Kasumi-1 (cell line): Measurements from ENCODE around the gene SCAF11.
A peak's percentile ranks its signal among the peaks of the same experiment; 100 is the strongest.
"Not testable (repeated sequence)": the region's sequence is repeated elsewhere in the genome, so short reads cannot be mapped to it uniquely, and the experiment has no call there.

ENCODE experiments used
- DNase-seq, 2 experiments: peaks; one replicate each; lab custom pipeline; 2025; lab: John Stamatoyannopoulos, UW

The SCAF11 gene, protein sequence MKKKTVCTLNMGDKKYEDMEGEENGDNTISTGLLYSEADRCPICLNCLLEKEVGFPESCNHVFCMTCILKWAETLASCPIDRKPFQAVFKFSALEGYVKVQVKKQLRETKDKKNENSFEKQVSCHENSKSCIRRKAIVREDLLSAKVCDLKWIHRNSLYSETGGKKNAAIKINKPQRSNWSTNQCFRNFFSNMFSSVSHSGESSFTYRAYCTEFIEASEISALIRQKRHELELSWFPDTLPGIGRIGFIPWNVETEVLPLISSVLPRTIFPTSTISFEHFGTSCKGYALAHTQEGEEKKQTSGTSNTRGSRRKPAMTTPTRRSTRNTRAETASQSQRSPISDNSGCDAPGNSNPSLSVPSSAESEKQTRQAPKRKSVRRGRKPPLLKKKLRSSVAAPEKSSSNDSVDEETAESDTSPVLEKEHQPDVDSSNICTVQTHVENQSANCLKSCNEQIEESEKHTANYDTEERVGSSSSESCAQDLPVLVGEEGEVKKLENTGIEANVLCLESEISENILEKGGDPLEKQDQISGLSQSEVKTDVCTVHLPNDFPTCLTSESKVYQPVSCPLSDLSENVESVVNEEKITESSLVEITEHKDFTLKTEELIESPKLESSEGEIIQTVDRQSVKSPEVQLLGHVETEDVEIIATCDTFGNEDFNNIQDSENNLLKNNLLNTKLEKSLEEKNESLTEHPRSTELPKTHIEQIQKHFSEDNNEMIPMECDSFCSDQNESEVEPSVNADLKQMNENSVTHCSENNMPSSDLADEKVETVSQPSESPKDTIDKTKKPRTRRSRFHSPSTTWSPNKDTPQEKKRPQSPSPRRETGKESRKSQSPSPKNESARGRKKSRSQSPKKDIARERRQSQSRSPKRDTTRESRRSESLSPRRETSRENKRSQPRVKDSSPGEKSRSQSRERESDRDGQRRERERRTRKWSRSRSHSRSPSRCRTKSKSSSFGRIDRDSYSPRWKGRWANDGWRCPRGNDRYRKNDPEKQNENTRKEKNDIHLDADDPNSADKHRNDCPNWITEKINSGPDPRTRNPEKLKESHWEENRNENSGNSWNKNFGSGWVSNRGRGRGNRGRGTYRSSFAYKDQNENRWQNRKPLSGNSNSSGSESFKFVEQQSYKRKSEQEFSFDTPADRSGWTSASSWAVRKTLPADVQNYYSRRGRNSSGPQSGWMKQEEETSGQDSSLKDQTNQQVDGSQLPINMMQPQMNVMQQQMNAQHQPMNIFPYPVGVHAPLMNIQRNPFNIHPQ (N-terminal part only)

GRCh38 chr12:45990468-45991283, at the start of gene SCAF11:
SCAF11 (minus strand) TSS chr12:45990574; CDS start chr12:45964167, 26,407 bp downstream.
- DNase-seq = peak; percentile 98

GRCh38 chr12:46037066-46037465, 46.7 kb upstream of the SCAF11 start:
- DNase-seq = not testable (repeated sequence)

DNA sequence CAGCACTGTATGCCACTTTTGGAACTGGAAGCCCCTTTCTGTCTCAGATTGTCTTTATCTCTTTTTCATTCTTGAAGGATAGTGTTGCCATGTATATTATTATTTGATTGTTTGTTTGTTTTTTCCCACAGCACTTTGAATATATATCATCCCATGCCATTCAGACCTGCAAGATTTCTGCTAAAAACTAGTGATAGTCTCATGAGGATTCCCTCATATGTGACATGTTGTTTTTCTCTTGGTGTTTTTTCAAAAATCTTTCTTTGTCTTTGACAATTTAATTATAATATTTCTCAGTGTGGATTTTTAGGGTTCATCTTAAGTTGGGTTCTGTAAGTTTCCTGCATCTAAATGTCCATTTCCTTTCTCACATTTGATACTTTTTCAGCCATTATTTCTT, 36.8 kb upstream of the SCAF11 start:
- no peak for DNase-seq

- no peak for DNase-seq
Measured at GRCh38 chr12:46024099-46024498, 33.7 kb upstream of the SCAF11 start.

DNA sequence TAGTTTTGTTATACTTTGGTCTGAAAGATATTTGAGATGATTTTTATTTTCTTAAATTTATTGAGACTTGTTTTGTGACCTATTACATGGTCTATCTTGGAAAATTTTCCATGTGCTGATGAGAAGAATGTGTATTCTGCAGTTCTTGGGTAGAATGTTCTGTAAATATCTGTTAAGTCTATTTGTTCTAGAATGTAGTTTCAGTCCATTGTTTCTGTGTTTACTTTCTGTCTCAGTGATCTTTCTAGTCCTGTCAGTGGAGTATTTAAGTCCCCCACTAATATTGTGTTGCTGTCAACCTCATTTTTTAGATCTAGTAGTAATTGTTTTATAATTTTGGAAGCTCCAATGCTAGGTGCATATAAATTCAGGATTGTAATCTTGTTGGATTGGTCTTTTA, 30.4 kb upstream of the SCAF11 start:
- DNase-seq = no peak

DNA sequence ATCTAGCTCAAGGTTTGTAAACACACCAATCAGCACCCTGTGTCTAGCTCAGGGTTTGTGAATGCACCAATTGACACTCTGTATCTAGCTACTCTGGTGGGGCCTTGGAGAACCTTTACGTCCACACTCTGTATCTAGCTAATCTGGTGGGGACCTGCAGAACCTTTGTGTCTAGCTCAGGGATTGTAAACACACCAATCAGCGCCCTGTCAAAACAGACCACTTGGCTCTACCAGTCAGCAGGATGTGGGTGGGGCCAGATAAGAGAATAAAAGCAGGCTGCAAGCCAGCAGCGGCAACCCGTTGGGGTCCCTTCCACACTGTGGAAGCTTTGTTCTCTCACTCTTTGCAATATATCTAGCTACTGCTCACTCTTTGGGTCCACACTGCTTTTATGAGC, 28.3 kb upstream of the SCAF11 start:
- DNase-seq = not testable (repeated sequence)

GRCh38 chr12:46017866-46018375, 27.5 kb upstream of the SCAF11 start:
- not testable (repeated sequence) for DNase-seq

GRCh38 chr12:46005823-46006222, 15.4 kb upstream of the SCAF11 start:
- no peak for DNase-seq

DNA sequence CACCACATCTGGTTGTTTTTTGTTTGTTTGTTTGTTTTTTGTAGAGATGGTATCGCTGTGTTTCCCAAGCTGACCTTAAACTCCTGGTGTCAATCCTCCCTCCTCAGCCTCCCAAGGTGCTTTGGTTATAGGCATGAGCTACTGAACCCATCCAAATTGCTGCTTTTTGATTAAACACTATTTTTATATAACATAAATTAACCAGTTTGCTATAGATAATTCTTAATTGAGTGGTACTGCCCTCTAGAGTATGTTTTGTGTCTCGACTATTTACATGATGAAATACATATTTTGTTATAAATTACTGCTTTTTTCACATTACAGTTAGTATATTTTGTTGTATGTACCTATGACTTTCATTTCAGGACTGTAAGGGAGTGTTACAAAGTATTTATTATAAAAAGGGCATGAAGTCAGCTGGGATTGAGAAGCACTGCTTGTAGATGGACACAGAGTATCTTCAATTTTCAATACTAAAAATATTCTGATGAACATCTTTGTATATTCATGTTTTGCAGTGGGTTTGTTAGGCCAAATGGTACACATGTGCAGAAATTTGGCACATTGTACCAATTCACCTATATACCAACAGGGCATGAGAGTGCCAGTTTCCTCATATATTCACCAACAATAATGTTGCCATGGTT, 14.9 kb upstream of the SCAF11 start:
- DNase-seq = peak; percentile 14 to 62

DNA sequence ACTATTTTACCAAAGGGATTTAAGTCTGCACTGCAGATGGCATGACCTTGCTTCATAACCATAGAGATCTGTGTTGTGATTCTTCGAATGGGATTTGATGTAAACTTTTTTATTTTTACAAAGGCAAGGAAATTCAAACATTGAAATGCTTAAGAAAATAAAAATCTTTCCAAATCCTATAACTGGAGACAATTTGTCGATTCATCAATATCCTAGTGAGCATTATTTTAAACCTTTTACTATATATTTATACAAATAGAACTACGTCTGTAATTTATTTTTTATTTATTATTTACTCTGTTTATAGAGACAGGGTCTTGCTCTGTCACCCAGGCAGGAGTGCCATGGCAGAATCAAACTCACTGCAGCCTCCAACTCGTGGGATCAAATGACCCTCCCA, 14.3 kb upstream of the SCAF11 start:
- no peak for DNase-seq

- not testable (repeated sequence) for DNase-seq
Measured at GRCh38 chr12:46000076-46000475, 9.7 kb upstream of the SCAF11 start.

GRCh38 chr12:45994736-45995135, 4.4 kb upstream of the SCAF11 start:
- no peak for DNase-seq

DNA sequence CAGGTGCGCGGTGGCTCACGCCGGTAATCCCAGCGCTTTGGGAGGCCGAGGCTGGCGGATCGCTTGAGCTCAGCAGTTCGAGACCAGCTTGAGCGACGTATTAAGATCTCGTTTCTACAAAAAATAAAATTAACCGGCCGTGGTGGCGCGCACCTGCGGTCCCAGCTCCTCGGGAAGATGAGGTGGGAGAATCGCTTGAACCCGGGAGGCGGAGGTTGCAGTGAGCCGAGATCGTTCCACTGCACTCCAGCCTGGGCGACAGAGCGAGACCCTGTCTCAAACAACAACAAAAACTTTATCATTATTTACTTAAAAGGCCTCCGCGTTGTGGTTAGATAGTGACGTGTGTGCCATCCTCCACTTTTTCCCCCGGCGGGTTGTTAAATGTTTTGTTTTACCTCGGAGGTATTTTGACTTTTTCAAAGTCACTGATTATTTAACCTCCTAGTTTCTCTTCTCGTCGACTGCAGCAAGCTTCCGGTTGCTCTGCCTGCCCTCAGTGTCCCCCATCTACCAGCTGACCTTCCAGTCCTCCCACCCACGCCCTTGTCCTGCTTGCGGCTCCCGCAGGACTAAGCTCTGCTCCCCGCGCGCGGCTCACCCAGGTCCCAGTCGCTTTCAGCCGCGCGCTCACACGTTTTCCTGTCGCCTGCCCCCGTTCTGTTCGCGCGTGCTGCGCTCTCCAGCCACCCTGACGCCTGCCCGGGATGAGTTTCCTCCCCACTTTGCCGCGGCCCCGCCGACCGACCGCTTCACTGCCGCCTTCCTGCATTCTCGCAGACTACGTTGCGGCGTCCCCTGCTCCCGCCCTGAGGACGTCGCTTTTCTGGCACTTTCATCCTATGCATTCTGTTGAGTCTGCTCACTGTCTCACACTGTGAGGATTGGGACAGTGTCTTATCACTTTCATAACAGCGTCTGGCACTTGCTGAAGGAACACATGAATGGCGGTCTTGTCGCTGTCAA, 1.2 kb upstream of the SCAF11 start:
- DNase-seq = peak; percentile 86 to 92

- peak; percentile 66 to 77 for DNase-seq
Measured at GRCh38 chr12:45989721-45990467, 480 bp downstream of the SCAF11 start.

GRCh38 chr12:45989287-45989686, 1.1 kb downstream of the SCAF11 start:
- DNase-seq = no peak

- DNase-seq = no peak
Measured at GRCh38 chr12:45988264-45988663, 2.1 kb downstream of the SCAF11 start.

DNA sequence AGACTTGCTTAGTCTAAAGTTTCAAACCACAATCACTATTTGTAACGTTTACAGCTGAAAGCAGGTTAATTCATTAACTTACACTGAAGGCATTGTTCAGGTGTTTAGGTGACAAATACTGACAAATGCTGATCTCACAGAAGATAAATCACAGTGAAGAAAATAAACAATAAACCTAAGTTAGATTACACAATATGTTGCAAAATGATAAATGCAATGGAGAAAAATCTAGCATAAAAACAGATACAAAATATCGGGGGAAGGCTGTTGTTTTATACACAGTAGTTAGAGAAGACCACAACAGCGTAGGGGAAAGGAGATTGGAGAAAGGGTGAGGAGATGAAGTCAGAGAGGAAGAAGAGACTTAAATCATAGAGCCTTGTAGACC, 3.0 kb downstream of the SCAF11 start:
- no peak for DNase-seq

DNA sequence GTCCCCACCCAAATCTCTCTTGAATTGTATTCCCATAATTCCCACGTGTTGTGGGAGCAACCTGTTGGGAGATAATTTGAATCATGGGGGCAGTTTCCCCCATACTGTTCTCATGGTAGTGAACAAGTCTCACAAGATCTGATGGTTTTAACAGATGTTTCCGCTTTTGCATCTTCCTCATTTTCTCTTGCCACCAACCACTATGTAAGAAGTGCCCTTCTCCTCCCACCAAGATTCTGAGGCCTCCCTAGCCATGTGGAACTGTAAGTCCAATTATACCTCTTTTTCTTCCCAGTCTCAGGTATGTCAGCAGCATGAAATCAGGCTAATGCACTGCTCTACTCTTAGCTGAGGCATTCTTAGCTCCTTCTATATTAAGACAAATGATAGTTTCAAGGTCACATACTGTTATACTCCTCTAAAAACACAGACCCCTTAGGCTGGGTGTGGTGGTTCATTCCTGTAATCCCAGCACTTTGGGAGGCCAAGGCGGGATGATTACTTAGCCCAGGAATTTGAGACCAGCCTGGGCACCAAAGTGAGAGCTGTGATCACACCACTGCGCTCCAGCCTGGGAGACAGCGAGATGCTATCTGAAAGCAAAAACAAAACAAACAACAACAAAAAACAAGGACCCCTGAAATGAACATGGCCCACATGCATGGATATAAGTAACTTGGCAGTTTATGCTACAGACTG, 3.6 kb downstream of the SCAF11 start:
- peak; percentile 91 to 94 for DNase-seq
